Renal cortex interstitium (tissue), 15 donors: ENCODE results near the gene BCO1. TPM values are rescaled to one million over a fixed set of nuclear protein-coding genes. Genes with fewer than 3 reads are reported as not detected.

Experiments used
- DNase-seq, 11 donors: peaks; one replicate each; pipeline ENCODE4 v3.0.0-alpha.2; 2013; ENCODE audit warnings: low read depth in 9 of 11, low spot score in 4 of 11; ENCODE audit errors: extremely low read depth in 1 of 11
- long read RNA-seq, 16 experiments: transcript quantifications; one replicate each; lab custom pipeline, GENCODE V29; 2026
- polyA plus RNA-seq, 3 donors: library from polyadenylated mRNA; unstranded; fragments of 120-200 nt; gene quantifications; one replicate each; pipeline ENCODE4 v1.2.1, GENCODE V29; 2013; ENCODE audit not compliant: insufficient read length in 3 of 3

The BCO1 gene
- polyA plus RNA-seq: 1 to 10 TPM; 2.3 to 3.0 (median 2.4) TPM
- long read RNA-seq, donor 1, partial matches to known transcripts: 0 of 1 reads
- long read RNA-seq, donor 1, other reads (novel, unspliced or antisense): 0 of 1 reads
- long read RNA-seq, donor 2, partial matches to known transcripts: 0 of 1 reads
- long read RNA-seq, donor 2, other reads (novel, unspliced or antisense): 0 of 1 reads
- long read RNA-seq, donor 3, partial matches to known transcripts: 0 of 1 reads
- long read RNA-seq, donor 3, other reads (novel, unspliced or antisense): 0 of 1 reads
- long read RNA-seq, donor 4: 0 reads
- long read RNA-seq, donor 5: 0 reads
- long read RNA-seq, donor 6, partial matches to known transcripts: 0 of 1 reads
- long read RNA-seq, donor 6, other reads (novel, unspliced or antisense): 0 of 1 reads
- long read RNA-seq, donor 7: 0 reads
- long read RNA-seq, donor 8: 0 reads
- long read RNA-seq, donor 9, partial matches to known transcripts: 0 of 2 reads
- long read RNA-seq, donor 9, other reads (novel, unspliced or antisense): 0 of 2 reads
- long read RNA-seq, donor 10: 0 reads
- long read RNA-seq, donor 11: 0 reads
- long read RNA-seq, donor 12, partial matches to known transcripts: 0 of 1 reads
- long read RNA-seq, donor 12, other reads (novel, unspliced or antisense): 0 of 1 reads
- long read RNA-seq, donor 13: 0 reads
- long read RNA-seq, donor 14: 0 reads
- long read RNA-seq, donor 15: 0 reads
- long read RNA-seq, donor 16: 0 reads

GRCh38 chr16:81238296-81239011 is at the start of gene BCO1:
Gene BCO1, plus strand, starts transcription at chr16:81238689. Its CDS starts 220 bp downstream, at chr16:81238909.
- peak in 8 of 11 donors; percentile 32 to 74 (median 52) for DNase-seq

GRCh38 chr16:81189100-81189664 is 49.3 kb upstream of the BCO1 start:
- peak in 2 of 11 donors; percentile 9 to 10 for DNase-seq

GRCh38 chr16:81190667-81191066 is 47.8 kb upstream of the BCO1 start:
- no peak for DNase-seq

- DNase-seq: no peak
These were observed 42.5 kb upstream of the BCO1 start for GRCh38 chr16:81195885-81196534.

GRCh38 chr16:81198635-81199034 is 39.9 kb upstream of the BCO1 start:
- no peak for DNase-seq

- DNase-seq: no peak
These were observed 37.2 kb upstream of the BCO1 start for GRCh38 chr16:81201267-81201666.

- peak; percentile 19 to 60 (median 45) for DNase-seq
These were observed 33.5 kb upstream of the BCO1 start for GRCh38 chr16:81204798-81205680.

GRCh38 chr16:81207076-81207475 is 31.4 kb upstream of the BCO1 start:
- DNase-seq: no peak

- DNase-seq: no peak
These were observed 27.7 kb upstream of the BCO1 start for GRCh38 chr16:81210807-81211206.

- no peak for DNase-seq
These were observed 25.5 kb upstream of the BCO1 start for GRCh38 chr16:81212830-81213465.

GRCh38 chr16:81214745-81215166 is 23.7 kb upstream of the BCO1 start:
- DNase-seq: no peak

- DNase-seq: no peak
These were observed 22.4 kb upstream of the BCO1 start for GRCh38 chr16:81216114-81216513.

GRCh38 chr16:81216706-81217105 is 21.8 kb upstream of the BCO1 start:
- DNase-seq: no peak

GRCh38 chr16:81219151-81219550 is 19.3 kb upstream of the BCO1 start:
- DNase-seq: no peak

GRCh38 chr16:81220349-81220748 is 18.1 kb upstream of the BCO1 start:
- no peak for DNase-seq

- no peak for DNase-seq
These were observed 16.8 kb upstream of the BCO1 start for GRCh38 chr16:81221731-81222130.

- DNase-seq: no peak
These were observed 13.7 kb upstream of the BCO1 start for GRCh38 chr16:81224824-81225223.
